Measurements from ENCODE around the gene LMF1. TPM values are rescaled to one million over a fixed set of nuclear protein-coding genes. Genes with fewer than 3 reads are reported as not detected.

Gene LMF1
- total and polyA plus RNA-seq, 9 of the 15 experiments (the other 6 are each of a cell fraction or from before 2014, with no cell fraction given): 0.11 to 1.6 (median 0.55) TPM; not detected in 1

GRCh38 chr16:898216-898615, 72.6 kb downstream of the LMF1 start:
- ChIA-PET POLR2A (interaction anchor here (0.6 kb wide), 1 partner anchor 41 kb away, joined by 3 read pairs; no protein-coding TSS in a partner anchor), CTCF (ENCODE audit: low intra/inter-chr PET ratio) (no interaction called here)
- H3K36me3 ChIP-seq (ENCODE audit: control insufficient read depth, insufficient read depth, low read length): no peaks in the 10 kb centered on the region
- no peak overlapping the region for H3K27ac ChIP-seq (ENCODE audit: extremely low read depth, low read depth, low read length)
- in situ Hi-C loops (cut with MboI) (no loop called here), intact Hi-C loops (cut with micrococcal nuclease) (no loop called here)
- ATAC-seq (no peak), FAIRE-seq (no peak), DNase-seq (ENCODE audit: extremely low read depth in 1 of 4, low spot score in 3 of 4) (no peak)
- BruUV-seq (replicated peaks): no TSS peak
- no peaks in the 10 kb centered on the region for H3K9me1 ChIP-seq (ENCODE audit: control insufficient read depth, insufficient read depth, low read length)
- H3K27me3 ChIP-seq (ENCODE audit: control insufficient read depth in 2 of 2, insufficient read depth in 2 of 2, low read length in 2 of 2): peaks cover 38 to 87% of the 10 kb centered on the region in 2 experiments; a peak in 4 of 5 replicates
- H3K79me2 ChIP-seq (ENCODE audit: control insufficient read depth, insufficient read depth, low read length): no peaks in the 10 kb centered on the region
- H3K4me1 ChIP-seq (replicated peaks in 1 of 2; ENCODE audit: control insufficient read depth in 2 of 2, insufficient read depth in 2 of 2, low read length in 2 of 2): peaks cover 0 to 38% of the 10 kb centered on the region in 2 experiments; a peak in 2 of 5 replicates
- no peak overlapping the region for H3K4me3 ChIP-seq
- TF ChIP-seq E2F5 (CRISPR knock-in tag; IDR thresholded peaks at IDR 0.05) (no peak), REST (IDR thresholded peaks at IDR 0.05; ENCODE audit: borderline replicate concordance) (no peak), REST (CRISPR knock-in tag; IDR thresholded peaks at IDR 0.05; ENCODE audit: low read depth) (no peak), ELF2 (CRISPR knock-in tag; IDR thresholded peaks at IDR 0.05) (no peak), ETS2 (tag; IDR thresholded peaks at IDR 0.05; ENCODE audit: borderline replicate concordance, poor library complexity, severe bottlenecking) (no peak), TCF15 (CRISPR knock-in tag; IDR thresholded peaks at IDR 0.05) (no peak)
- no peak overlapping the region for H3K4me2 ChIP-seq (ENCODE audit: insufficient read depth, low read length)
- peaks cover 28% of the 10 kb centered on the region for H4K20me1 ChIP-seq (replicated peaks; ENCODE audit: control insufficient read depth, insufficient read depth, low read length)
- no peaks in the 10 kb centered on the region for H3K9me3 ChIP-seq (replicated peaks; ENCODE audit: control insufficient read depth, insufficient read depth, low read depth, low read length)
- H3K9ac ChIP-seq (ENCODE audit: insufficient read depth in 1 of 2, low read depth in 2 of 2, low read length in 2 of 2): no peak overlapping the region
- H2AFZ ChIP-seq (ENCODE audit: low read depth, low read length): no peak overlapping the region
- 8% methylated on average over 11 of the region's 11 CpGs for WGBS (ENCODE audit: insufficient coverage, low coverage, missing lambda C conversion rate)

Data from K562 (cell line).